Epithelial cell of esophagus (primary cell): Measurements from ENCODE around the gene MLIP.

Source experiments
- DNase-seq: peaks from one replicate; pipeline ENCODE4 v3.0.0; 2010; ENCODE audit warnings: low read depth
- H3K4me3 ChIP-seq: 2 replicates; pipeline ENCODE4 v1.5.1; 2011; ENCODE audit warnings: mild to moderate bottlenecking, low read length, control low read depth
- TF ChIP-seq, protein P1 (sequence below): IDR thresholded peaks from 2 replicates; pipeline ENCODE4 v1.5.1; 2011; ENCODE audit warnings: low read depth, mild to moderate bottlenecking, low read length, control low read depth, inconsistent platforms; ENCODE audit not compliant: insufficient read depth; ENCODE audit errors: missing control alignments

Gene MLIP

DNA sequence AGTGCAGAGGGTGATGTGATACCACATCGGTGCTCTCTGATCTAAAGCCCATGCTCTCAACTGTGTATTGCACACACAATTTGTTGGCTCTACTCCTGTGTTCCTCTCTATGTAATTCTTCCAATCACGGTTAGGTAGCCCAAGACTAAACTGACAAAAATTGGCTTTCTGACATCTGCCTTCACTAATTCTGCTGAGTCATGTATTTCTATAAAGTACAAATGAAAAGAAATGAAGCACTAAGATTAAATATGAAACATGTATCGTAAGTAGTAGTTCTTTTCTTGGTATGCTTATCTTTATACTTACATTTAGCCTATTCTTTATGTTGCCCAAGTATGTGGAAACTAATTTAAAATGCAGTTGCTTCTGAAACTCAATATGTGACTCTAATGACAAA lies 7.7 kb upstream of the MLIP start:
- H3K4me3 ChIP-seq = no peak overlapping the region
- no peak for DNase-seq
- TF ChIP-seq, protein P1, sequence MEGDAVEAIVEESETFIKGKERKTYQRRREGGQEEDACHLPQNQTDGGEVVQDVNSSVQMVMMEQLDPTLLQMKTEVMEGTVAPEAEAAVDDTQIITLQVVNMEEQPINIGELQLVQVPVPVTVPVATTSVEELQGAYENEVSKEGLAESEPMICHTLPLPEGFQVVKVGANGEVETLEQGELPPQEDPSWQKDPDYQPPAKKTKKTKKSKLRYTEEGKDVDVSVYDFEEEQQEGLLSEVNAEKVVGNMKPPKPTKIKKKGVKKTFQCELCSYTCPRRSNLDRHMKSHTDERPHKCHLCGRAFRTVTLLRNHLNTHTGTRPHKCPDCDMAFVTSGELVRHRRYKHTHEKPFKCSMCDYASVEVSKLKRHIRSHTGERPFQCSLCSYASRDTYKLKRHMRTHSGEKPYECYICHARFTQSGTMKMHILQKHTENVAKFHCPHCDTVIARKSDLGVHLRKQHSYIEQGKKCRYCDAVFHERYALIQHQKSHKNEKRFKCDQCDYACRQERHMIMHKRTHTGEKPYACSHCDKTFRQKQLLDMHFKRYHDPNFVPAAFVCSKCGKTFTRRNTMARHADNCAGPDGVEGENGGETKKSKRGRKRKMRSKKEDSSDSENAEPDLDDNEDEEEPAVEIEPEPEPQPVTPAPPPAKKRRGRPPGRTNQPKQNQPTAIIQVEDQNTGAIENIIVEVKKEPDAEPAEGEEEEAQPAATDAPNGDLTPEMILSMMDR = no peak

GRCh38 chr6:54106727-54107126 lies 4.5 kb upstream of the MLIP start:
- TF ChIP-seq, protein P1 = no peak
- no peak for DNase-seq
- H3K4me3 ChIP-seq = no peak overlapping the region

DNA sequence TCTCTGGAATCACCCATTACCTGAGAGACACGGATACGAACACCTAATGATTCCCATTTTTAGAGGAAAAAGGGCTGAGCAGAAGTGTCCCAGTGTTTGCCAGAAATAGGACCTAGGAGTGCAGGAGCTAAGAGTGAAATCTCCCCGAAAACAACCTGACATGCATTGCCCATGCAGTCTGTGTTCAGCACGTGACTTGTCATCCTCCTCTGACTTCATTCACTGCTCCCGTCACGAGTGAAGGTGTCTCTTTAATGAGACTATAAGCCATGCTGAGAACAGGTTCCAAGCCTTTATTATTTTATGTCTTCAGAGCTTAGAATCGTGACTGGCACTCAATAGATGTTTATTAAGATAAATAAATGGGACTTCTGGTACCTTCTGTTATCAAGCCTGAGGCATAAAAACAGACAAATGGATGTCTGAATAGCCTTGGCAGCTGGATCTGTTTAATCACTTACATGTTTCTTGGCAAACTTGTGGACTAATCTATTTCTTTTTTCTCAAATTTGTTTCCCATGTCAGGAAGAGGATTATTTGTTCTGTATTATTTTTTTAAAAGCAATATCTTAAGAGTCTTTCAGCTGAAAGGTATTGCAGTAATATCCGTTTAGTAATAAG lies 3.7 kb upstream of the MLIP start:
- DNase-seq = no peak
- TF ChIP-seq, protein P1 = no peak
- no peak overlapping the region for H3K4me3 ChIP-seq

DNA sequence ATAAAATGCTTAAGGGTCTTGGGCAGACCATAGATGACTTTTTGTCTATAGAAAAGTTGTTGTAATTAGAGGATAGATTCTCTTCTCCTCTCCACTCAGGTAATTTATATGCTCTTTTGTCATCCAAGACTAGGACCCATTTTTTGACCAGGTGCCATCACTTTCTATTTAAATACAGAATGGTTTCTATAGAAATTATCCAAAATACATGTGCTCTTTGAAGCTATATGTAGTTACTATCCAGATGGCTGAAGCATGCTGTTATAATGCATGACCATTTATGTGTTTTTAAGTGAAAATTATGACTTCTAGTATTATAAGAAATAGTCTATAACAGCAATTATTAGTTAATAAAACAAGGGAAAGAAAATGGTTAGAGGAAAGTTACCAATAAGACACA lies 3.0 kb upstream of the MLIP start:
- TF ChIP-seq, protein P1 = no peak
- no peak for DNase-seq
- no peak overlapping the region for H3K4me3 ChIP-seq

DNA sequence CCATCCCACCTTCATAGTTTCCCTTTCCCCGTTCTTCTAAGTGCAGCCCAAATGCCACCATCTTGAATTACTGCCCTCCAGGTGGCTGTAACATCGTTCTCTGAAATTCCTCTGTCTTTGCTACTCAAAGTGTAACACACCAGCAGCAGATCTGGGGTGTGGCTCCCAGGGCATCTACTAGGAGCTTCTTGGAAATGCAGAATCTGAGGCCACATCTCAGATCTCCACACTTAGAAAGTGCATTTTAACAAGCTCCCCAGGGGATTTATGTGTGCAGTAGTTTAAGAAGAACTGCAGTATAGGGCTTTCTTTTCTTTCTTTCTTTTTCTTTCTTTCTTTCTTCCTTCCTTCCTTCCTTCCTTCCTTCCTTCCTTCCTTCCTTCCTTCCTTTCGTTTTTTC lies 1.7 kb upstream of the MLIP start:
- DNase-seq = no peak
- no peak overlapping the region for H3K4me3 ChIP-seq
- TF ChIP-seq, protein P1 = no peak

GRCh38 chr6:54112151-54112650 lies 958 bp downstream of the MLIP start:
- DNase-seq = no peak
- H3K4me3 ChIP-seq = no peak overlapping the region
- TF ChIP-seq, protein P1 = no peak

DNA sequence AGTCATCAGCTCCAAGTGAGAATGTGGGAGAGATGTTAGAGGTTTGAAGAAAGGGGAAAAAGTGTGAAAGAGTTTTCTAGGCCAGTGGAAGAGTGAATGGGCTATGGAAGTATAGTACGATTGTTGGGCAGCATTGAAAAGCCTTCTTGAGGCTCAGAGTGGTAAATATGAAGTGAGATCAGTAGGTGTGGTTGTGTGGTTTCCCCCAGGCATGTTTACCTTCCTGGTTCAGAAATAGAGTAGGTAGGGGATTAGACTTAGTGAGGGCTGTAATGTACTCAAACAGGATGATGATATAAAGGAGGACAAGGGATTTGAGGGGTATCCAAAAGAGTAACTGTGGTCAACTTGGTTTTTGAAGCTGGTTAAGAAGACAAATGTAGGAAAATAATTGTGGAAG lies 3.7 kb downstream of the MLIP start:
- TF ChIP-seq, protein P1 = no peak
- peak; percentile 61 for DNase-seq
- H3K4me3 ChIP-seq = no peak overlapping the region
